ENCODE data around the gene NMRK1. TPM values are rescaled to one million over a fixed set of nuclear protein-coding genes. Genes with fewer than 3 reads are reported as not detected.

The NMRK1 gene
- total and polyA plus RNA-seq, 2 of the 13 experiments (the other 11 are each of a cell fraction or from before 2014, with no cell fraction given), result 9.1 to 12.9 TPM

DNA sequence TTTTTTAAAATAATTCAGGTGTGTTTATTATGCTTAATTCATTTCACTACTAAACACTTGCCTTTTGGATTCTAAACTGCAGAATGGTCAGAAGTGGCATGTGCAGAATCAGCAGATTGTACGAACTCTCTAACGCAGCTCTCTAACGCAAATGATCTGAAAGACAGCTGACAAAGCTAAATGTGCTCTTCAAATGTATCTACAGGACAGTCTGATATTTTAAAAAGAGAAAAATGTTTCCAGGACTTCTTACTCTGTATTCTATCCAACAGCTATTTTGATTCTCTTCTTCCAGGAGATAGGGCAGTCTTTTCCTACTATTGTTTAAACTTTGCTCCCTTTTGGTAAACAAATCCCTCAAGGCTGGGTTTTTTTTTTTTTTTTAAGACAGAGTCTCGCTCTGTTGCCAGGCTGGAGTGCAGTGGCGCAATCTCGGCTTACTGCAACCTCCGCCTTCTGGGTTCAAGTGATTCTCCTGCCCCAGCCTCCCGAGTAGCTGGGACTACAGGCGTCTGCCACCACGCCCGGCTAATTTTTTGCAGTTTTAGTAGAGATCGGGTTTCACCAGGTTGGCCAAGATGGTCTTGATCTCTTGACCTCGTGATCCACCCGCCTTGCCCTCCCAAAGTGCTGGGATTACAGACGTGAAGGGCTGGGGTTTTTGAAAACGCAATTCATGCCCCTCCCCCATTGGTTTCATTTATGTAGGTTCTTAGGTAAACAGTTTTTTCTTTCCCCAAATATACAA is 1.2 kb downstream of the NMRK1 start (continued):
- no peak for TF ChIP-seq ZNF160 (CRISPR knock-in tag; IDR thresholded peaks at IDR 0.05)
- TF ChIP-seq, protein P1, sequence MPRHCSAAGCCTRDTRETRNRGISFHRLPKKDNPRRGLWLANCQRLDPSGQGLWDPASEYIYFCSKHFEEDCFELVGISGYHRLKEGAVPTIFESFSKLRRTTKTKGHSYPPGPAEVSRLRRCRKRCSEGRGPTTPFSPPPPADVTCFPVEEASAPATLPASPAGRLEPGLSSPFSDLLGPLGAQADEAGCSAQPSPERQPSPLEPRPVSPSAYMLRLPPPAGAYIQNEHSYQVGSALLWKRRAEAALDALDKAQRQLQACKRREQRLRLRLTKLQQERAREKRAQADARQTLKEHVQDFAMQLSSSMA (CRISPR knock-in tag; IDR thresholded peaks at IDR 0.05), result no peak
- no peak for TF ChIP-seq RFX1 (IDR thresholded peaks at IDR 0.05)
- TF ChIP-seq KDM1A (CRISPR knock-in tag; IDR thresholded peaks at IDR 0.05), result peak; percentile 94; the same call in 1 of the 2 replicates
- peak; percentile 47; the same call in 1 of the 2 replicates for TF ChIP-seq KAT7 (CRISPR knock-in tag; IDR thresholded peaks at IDR 0.05; ENCODE audit: borderline replicate concordance)
- no peak for TF ChIP-seq ZNF713 (CRISPR knock-in tag; IDR thresholded peaks at IDR 0.05)
- no peak for TF ChIP-seq ZNF251 (CRISPR knock-in tag; IDR thresholded peaks at IDR 0.05)
- TF ChIP-seq FOSL1 (CRISPR knock-in tag; IDR thresholded peaks at IDR 0.05; ENCODE audit: borderline replicate concordance), result no peak
- no peak for TF ChIP-seq ZNF30 (CRISPR knock-in tag; IDR thresholded peaks at IDR 0.05)
- no peak for TF ChIP-seq MED13 (CRISPR knock-in tag; IDR thresholded peaks at IDR 0.05)
- TF ChIP-seq, protein P2, sequence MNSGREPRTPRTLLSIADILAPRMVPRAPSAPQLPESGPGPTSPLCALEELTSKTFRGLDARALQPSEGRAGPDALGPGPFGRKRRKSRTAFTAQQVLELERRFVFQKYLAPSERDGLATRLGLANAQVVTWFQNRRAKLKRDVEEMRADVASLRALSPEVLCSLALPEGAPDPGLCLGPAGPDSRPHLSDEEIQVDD (CRISPR knock-in tag; IDR thresholded peaks at IDR 0.05; ENCODE audit: borderline replicate concordance), result no peak
- TF ChIP-seq, protein P3, sequence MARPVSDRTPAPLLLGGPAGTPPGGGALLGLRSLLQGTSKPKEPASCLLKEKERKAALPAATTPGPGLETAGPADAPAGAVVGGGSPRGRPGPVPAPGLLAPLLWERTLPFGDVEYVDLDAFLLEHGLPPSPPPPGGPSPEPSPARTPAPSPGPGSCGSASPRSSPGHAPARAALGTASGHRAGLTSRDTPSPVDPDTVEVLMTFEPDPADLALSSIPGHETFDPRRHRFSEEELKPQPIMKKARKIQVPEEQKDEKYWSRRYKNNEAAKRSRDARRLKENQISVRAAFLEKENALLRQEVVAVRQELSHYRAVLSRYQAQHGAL (CRISPR knock-in tag; IDR thresholded peaks at IDR 0.05; ENCODE audit: not compliant biosample characterization), result no peak
- TF ChIP-seq ATF7 (IDR thresholded peaks at IDR 0.05), result no peak
- TF ChIP-seq ATF7 (CRISPR knock-in tag; IDR thresholded peaks at IDR 0.05), result no peak
- no peak for TF ChIP-seq RBAK (CRISPR knock-in tag; IDR thresholded peaks at IDR 0.05)
- no peak for TF ChIP-seq IKZF1 (IDR thresholded peaks at IDR 0.05)
- TF ChIP-seq, protein P4, sequence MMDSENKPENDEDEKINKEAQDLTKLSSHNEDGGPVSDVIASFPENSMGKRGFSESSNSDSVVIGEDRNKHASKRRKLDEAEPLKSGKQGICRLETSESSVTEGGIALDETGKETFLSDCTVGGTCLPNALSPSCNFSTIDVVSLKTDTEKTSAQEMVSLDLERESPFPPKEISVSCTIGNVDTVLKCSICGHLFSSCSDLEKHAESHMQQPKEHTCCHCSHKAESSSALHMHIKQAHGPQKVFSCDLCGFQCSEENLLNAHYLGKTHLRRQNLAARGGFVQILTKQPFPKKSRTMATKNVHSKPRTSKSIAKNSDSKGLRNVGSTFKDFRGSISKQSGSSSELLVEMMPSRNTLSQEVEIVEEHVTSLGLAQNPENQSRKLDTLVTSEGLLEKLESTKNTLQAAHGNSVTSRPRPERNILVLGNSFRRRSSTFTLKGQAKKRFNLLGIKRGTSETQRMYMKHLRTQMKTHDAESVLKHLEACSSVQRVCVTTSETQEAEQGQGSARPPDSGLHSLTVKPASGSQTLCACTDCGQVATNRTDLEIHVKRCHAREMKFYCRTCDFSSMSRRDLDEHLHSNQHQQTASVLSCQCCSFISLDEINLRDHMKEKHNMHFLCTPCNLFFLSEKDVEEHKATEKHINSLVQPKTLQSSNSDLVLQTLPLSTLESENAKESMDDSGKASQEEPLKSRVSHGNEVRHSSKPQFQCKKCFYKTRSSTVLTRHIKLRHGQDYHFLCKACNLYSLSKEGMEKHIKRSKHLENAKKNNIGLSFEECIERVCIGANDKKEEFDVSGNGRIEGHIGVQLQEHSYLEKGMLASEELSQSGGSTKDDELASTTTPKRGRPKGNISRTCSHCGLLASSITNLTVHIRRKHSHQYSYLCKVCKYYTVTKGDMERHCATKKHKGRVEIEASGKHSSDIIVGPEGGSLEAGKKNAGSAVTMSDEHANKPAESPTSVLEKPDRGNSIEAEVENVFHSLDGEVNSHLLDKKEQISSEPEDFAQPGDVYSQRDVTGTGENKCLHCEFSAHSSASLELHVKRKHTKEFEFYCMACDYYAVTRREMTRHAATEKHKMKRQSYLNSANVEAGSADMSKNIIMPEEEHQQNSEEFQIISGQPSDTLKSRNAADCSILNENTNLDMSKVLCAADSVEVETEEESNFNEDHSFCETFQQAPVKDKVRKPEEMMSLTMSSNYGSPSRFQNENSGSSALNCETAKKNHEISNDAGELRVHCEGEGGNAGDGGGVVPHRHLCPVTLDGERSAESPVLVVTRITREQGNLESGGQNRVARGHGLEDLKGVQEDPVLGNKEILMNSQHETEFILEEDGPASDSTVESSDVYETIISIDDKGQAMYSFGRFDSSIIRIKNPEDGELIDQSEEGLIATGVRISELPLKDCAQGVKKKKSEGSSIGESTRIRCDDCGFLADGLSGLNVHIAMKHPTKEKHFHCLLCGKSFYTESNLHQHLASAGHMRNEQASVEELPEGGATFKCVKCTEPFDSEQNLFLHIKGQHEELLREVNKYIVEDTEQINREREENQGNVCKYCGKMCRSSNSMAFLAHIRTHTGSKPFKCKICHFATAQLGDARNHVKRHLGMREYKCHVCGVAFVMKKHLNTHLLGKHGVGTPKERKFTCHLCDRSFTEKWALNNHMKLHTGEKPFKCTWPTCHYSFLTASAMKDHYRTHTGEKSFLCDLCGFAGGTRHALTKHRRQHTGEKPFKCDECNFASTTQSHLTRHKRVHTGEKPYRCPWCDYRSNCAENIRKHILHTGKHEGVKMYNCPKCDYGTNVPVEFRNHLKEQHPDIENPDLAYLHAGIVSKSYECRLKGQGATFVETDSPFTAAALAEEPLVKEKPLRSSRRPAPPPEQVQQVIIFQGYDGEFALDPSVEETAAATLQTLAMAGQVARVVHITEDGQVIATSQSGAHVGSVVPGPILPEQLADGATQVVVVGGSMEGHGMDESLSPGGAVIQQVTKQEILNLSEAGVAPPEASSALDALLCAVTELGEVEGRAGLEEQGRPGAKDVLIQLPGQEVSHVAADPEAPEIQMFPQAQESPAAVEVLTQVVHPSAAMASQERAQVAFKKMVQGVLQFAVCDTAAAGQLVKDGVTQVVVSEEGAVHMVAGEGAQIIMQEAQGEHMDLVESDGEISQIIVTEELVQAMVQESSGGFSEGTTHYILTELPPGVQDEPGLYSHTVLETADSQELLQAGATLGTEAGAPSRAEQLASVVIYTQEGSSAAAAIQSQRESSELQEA (CRISPR knock-in tag; IDR thresholded peaks at IDR 0.05; ENCODE audit: not compliant biosample characterization), result no peak
- no peak for TF ChIP-seq ZNF382 (CRISPR knock-in tag; IDR thresholded peaks at IDR 0.05; ENCODE audit: borderline replicate concordance)
- TF ChIP-seq ZNF567 (CRISPR knock-in tag; IDR thresholded peaks at IDR 0.05; ENCODE audit: borderline replicate concordance), result no peak
- no peak for TF ChIP-seq NFE2L1 (CRISPR knock-in tag; IDR thresholded peaks at IDR 0.05; ENCODE audit: borderline replicate concordance)

Measured in HepG2 (cell line).